Activated naive CD8-positive, alpha-beta T cell treated with anti-CD3 and anti-CD28 coated beads for 36 hours (primary cell): Measurements from ENCODE around the gene SETDB1. TPM values are rescaled to one million over a fixed set of nuclear protein-coding genes. Genes with fewer than 3 reads are reported as not detected.
A peak's percentile ranks its signal among the peaks of the same experiment; 100 is the strongest.

Source experiments
- DNase-seq: peaks from one replicate; pipeline ENCODE4 v3.0.0; 2021
- H3K27ac Mint-ChIP-seq: one replicate; pipeline ENCODE4 v1.8.0; 2022; ENCODE audit warnings: mild to moderate bottlenecking, moderate library complexity, mixed read lengths
- H3K27me3 Mint-ChIP-seq: one replicate; pipeline ENCODE4 v1.8.0; 2022; ENCODE audit warnings: mild to moderate bottlenecking, mixed read lengths
- H3K36me3 Mint-ChIP-seq: one replicate; pipeline ENCODE4 v1.8.0; 2021; ENCODE audit warnings: mild to moderate bottlenecking, mixed read lengths
- H3K4me1 Mint-ChIP-seq: one replicate; pipeline ENCODE4 v1.8.0; 2021; ENCODE audit warnings: mixed read lengths
- H3K4me3 Mint-ChIP-seq: one replicate; pipeline ENCODE4 v1.8.0; 2022; ENCODE audit warnings: mild to moderate bottlenecking, moderate library complexity, mixed read lengths
- H3K9me3 Mint-ChIP-seq: one replicate; pipeline ENCODE4 v1.8.0; 2022; ENCODE audit warnings: mixed read lengths
- total RNA-seq, 2 experiments: library from RNA; stranded (reverse); gene quantifications; one replicate each; pipeline ENCODE4 v1.2.3, GENCODE V29; 2021

The SETDB1 gene
- total RNA-seq, 2 experiments from 2014 or later = 40.4 to 51.1 TPM

DNA sequence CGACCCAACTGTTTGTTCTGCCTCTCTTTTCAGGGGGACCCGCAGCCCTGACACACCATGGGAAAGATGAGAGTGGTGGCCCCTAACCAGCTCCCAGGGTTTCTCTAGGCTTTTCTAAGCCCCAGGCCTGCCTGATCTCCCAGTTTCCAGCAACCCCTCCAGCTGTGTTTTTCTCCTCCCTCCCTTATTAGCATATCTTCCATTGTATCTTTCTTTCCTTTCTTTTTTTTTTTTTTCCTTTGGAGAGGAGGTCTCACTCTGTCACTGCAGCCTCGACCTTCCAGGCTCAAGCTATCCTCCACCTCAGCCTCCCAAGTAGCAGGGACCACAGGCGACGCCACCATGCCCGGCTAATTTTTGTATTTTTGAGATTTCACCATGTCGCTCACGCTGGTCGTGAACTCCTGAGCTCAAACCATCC, 50.2 kb downstream of the SETDB1 start:
- peaks cover 49% of the 10 kb centered on the region for H3K4me1 Mint-ChIP-seq
- no peak for DNase-seq
- peak overlapping the region; percentile 78 for H3K27ac Mint-ChIP-seq
- H3K36me3 Mint-ChIP-seq = peaks cover 18% of the 10 kb centered on the region
- no peaks in the 10 kb centered on the region for H3K27me3 Mint-ChIP-seq
- H3K4me3 Mint-ChIP-seq = peak overlapping the region; percentile 80
- H3K9me3 Mint-ChIP-seq = no peaks in the 10 kb centered on the region

DNA sequence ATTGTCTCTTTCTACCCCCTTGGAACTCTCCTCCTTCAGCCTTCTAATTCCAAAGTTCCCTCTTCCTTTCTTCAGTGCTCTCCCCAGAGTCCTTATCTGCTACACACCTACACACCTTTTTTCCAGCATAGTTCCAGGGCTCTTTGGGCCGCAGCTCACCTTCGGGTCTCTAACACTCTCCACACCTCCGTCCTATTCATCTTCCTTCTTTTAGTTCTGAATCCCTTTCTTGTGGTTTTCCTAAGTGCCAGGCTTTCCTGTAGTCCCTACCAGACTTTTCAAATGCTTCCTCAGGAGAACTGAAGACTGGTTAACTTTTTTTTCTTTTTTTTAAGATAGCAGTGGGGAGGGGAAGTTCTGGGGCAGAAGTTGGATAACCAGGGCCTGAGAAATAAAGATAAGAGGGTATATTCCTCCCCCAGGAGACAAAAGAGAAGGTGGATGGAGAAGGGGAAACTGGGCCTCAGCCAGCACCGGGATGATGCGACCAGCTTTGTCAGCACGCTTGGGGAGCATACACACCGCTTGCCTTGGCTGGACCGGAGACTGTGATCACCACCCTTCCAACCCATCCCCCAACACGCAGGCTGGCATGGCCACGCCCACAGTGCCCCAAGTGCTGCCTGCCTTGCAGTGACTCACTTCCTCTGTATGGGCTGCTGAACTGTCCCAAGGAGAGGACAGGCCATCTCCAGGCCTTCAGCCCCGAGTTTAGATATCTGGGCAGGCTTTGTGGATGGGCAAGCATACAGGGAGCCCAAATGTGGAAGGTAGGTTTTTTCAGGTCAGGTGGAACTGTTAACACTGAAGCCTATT, 50.9 kb downstream of the SETDB1 start:
- Mint-ChIP-seq H3K4me3 (peak overlapping the region; percentile 80), H3K27me3 (no peaks in the 10 kb centered on the region), H3K36me3 (peaks cover 15% of the 10 kb centered on the region), H3K27ac (peak overlapping the region; percentile 78), H3K9me3 (no peaks in the 10 kb centered on the region), H3K4me1 (peaks cover 42% of the 10 kb centered on the region)
- peak; percentile 70 for DNase-seq

DNA sequence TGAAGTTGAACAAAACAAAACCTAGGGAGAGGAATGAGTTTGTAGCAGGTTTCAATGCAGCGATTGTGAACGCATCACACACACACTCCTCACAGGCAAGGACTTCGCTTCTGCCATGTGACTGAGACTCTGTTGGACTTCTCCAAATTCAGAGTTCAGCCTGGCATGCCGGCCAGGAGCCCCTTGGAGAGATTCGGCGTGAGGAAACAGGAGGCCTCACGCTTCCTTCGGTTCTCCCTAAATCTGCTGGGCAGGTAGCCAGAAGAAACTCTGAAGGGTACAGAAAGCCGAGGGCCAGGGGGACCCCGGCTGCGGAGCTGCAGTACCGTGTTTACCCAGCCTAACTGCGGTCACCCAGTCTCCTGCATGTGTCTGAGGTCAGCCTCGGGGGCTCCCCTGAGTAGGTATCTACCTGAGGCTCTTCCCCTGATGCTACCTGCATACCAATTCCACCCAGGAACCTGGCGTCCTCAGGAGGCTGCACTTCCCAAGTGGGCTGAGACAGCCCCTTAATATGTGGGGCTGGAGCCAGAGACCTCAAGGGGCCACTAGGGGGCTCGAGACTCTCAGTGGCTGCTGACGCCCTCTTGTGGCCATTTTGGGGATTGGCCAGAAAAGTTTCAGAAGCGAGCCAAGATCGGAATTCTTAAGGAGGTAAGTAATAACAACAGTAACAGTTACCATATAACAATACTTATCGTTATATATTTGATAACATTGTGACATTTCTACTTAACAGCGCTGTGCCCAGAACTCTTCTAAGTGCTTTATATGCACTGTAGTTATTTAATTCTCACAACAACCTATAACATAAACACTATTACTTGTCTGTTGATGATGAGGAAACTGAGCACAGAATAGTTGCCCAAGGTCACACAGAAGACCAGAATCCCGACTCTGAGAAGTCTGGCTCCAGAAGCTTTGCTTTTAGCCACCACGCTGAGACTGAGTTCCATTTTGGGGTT, 53.2 kb downstream of the SETDB1 start:
- no peaks in the 10 kb centered on the region for H3K9me3 Mint-ChIP-seq
- peaks cover 30% of the 10 kb centered on the region for H3K4me1 Mint-ChIP-seq
- no peaks in the 10 kb centered on the region for H3K36me3 Mint-ChIP-seq
- no peaks in the 10 kb centered on the region for H3K27me3 Mint-ChIP-seq
- H3K27ac Mint-ChIP-seq = peak overlapping the region; percentile 68
- peak; percentile 84 for DNase-seq
- peak overlapping the region; percentile 50 for H3K4me3 Mint-ChIP-seq

DNA sequence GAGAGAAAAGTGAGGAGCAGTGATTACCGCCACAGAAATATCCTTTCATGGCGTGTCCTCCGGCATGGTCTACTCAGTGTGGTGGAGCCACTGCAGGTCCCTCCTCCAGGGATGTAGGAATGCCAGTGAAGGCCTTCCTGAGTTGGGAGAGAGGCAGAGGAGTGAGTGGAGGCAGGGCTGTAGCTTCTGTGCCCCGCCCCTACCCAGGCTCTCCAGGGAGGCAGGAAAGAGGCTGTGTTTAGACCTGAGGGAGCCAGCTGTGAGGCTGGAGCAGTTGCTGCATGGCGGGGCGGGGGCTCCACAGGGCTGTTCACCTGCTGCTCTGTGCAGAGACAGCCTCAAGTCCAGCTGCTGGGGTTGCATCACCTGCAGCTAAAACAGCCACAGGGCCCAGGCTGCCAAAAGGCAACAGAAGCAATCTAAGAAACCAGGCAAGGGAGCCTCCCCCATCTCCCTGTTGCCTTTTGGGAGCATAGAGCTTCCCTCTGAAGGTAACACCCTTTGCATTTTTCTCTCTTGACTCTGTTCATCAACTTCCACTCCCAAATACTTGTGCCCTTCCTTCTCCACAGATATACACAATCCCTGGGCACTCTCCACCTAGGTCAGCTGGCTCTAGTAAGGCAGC, 55.1 kb downstream of the SETDB1 start:
- no peaks in the 10 kb centered on the region for H3K36me3 Mint-ChIP-seq
- no peak overlapping the region for H3K4me3 Mint-ChIP-seq
- no peak overlapping the region for H3K27ac Mint-ChIP-seq
- no peak for DNase-seq
- peaks cover 21% of the 10 kb centered on the region for H3K4me1 Mint-ChIP-seq
- H3K9me3 Mint-ChIP-seq = no peaks in the 10 kb centered on the region
- no peaks in the 10 kb centered on the region for H3K27me3 Mint-ChIP-seq

DNA sequence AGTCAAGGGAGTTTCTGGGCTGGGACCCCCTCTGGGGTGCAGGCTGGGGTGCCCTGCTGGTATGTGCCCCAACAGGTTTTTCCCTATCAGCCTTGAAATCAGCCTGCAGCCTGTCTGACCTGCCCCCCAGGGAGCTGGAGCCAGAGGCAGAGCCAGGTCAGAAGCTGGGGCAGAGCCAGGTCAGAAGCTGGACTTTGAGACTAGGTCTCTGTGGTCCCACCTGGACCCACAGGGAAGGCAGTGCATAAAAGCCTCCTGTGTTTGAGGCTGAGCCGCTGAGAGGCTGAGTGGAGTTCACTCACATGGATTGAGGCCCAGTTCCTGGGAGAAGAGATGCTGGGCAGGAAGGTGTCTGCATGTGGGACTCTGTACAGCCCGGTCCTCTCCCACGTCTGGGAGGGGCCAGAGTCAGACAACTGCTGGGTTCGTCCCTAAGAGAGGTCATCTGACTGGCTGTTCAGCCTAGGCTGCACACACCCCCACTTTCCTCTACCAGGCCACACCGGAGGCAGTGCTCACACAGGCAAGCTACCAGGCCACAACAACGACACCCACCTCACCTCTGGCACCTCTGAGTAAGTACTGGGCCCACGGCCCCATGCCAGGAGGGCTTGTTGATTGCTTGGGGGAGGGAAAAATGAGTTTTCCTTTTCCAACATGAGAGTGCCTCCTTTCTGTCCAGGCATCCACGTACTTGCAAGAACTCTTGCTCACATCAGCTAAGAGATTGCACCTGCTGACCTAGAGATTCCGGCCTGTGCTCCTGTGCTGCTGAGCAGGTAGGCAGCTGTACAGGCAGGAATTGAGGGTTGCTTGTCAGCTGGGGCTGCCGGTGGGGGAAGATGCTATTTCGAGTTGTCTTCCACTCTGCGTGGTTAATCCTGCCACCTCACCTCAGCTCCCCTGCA, 55.9 kb downstream of the SETDB1 start, which contains the start of gene ANXA9:
ANXA9 (plus strand) TSS at position 488 of the 908 bp plus-strand sequence. CDS start 814 bp downstream, outside the sequence.
- no peaks in the 10 kb centered on the region for H3K36me3 Mint-ChIP-seq
- DNase-seq = no peak
- H3K4me3 Mint-ChIP-seq = no peak within 1 kb of the TSS
- no peaks in the 10 kb centered on the region for H3K27me3 Mint-ChIP-seq
- H3K27ac Mint-ChIP-seq = no peak within 1 kb of the TSS
- H3K4me1 Mint-ChIP-seq = peaks cover 13% of the 10 kb centered on the region
- H3K9me3 Mint-ChIP-seq = no peaks in the 10 kb centered on the region

DNA sequence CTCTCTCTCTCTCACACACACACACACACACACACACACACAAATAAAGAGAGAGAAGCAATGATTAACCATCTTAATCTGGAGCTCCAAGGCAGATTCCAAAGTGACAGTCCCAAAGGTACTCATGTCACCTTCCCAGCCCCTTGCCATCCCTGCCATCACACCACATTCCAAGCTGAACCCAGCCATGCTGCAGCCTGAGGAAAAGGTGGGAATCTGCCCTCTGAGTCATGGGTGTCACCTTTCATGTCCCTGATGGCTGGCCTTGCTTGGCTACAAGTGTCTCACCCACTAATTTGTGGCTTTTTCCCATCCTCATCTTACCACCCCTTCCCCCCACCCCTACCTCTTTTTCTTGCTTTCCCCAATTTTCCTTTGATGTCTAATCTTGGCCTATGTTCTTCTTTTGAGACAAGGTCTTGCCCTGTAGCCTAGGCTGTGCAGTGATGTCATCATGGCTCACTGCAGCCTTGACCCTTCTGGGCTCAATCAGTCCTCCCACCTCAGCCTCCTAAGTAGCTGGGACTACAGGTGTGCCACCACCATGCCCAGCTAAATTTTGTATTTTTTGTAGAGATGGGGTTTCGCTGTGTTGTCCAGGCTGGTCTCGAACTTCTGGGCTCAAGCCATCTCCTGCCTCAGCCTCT, 59.1 kb downstream of the SETDB1 start:
- no peak overlapping the region for H3K4me3 Mint-ChIP-seq
- H3K4me1 Mint-ChIP-seq = peaks cover 3% of the 10 kb centered on the region
- no peak for DNase-seq
- H3K27ac Mint-ChIP-seq = no peak overlapping the region
- no peaks in the 10 kb centered on the region for H3K36me3 Mint-ChIP-seq
- no peaks in the 10 kb centered on the region for H3K27me3 Mint-ChIP-seq
- H3K9me3 Mint-ChIP-seq = no peaks in the 10 kb centered on the region

DNA sequence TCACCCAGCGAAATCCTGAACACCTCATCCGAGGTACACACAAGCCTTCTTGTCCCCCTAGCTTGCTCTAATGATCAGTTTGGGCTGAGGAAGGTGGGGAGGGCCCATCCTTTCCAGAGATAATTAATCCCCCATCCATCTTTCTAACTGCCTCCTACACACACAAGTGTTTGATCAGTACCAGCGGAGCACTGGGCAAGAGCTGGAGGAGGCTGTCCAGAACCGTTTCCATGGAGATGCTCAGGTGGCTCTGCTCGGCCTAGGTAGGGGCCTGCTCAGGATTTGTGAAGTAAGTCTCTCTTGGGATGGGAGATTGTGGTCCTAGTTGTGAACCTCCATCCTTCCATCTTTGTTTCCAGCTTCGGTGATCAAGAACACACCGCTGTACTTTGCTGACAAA, 61.8 kb downstream of the SETDB1 start:
- Mint-ChIP-seq H3K4me1 (peaks cover 3% of the 10 kb centered on the region), H3K9me3 (no peaks in the 10 kb centered on the region), H3K4me3 (no peak overlapping the region), H3K27me3 (no peaks in the 10 kb centered on the region), H3K27ac (no peak overlapping the region), H3K36me3 (no peaks in the 10 kb centered on the region)
- DNase-seq = no peak

DNA sequence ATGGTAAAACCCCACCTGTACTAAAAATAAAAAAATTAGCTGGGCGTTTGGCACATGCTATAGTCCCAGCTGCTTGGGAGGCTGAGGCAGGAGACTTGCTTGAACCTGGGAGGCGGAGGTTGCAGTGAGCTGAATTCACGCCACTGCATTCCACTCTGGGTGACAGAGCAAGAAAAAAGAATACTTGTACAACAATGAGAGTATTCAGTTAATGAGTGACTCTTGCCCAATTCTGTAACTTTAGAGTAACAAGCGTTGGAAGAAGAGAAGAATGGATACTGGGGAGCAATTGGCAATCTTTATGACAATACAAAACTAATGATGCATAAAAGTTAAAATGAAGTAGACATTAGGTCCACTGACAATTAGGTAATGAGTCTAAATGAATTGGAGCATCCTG, 66.5 kb downstream of the SETDB1 start:
- DNase-seq = no peak
- H3K9me3 Mint-ChIP-seq = no peaks in the 10 kb centered on the region

DNA sequence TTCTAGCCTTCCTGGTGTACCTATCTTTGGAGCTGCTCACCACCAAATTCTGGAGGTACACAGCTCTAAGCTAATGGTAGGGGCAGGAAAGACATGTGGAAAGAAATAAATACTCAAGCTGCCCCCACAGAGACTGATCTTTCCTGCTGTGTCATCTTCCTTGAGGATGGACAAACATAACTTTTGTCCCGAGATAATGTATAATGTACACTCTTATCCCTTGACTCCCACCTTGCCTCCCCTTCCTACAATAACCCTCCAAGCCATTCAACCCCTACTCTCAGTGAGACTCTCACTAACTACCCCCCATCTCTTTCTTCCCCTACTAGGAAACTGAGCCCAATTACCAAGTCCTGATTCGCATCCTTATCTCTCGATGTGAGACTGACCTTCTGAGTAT, 68.1 kb downstream of the SETDB1 start:
- H3K27ac Mint-ChIP-seq = no peak overlapping the region
- no peaks in the 10 kb centered on the region for H3K36me3 Mint-ChIP-seq
- H3K9me3 Mint-ChIP-seq = no peaks in the 10 kb centered on the region
- H3K4me1 Mint-ChIP-seq = peaks cover 5% of the 10 kb centered on the region
- no peak overlapping the region for H3K4me3 Mint-ChIP-seq
- no peaks in the 10 kb centered on the region for H3K27me3 Mint-ChIP-seq
- DNase-seq = no peak

More for the DNA sequence above, 66.5 kb downstream of the SETDB1 start:
- no peak overlapping the region for H3K27ac Mint-ChIP-seq
- no peak overlapping the region for H3K4me3 Mint-ChIP-seq
- peaks cover 3% of the 10 kb centered on the region for H3K4me1 Mint-ChIP-seq
- H3K27me3 Mint-ChIP-seq = no peaks in the 10 kb centered on the region
- no peaks in the 10 kb centered on the region for H3K36me3 Mint-ChIP-seq

DNA sequence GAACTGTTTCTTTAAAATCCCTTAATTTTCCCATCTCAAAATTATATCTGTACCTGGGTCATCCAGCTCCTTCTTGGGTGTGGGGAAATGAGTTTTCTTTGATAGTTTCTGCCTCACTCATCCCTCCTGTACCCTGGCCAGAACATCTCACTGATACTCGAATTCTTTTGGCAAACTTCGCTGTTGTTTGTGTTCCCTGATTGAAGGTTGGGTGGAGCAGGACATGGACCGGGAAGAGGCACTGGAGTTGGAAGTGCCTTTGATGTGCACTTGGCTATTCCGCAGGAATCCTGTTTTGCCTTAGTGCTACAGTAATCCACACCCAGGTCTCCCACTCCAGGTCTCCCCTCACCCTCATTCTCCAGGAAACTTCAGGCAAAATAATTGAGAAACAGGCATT, 69.3 kb downstream of the SETDB1 start:
- Mint-ChIP-seq H3K9me3 (no peaks in the 10 kb centered on the region), H3K36me3 (peaks cover 3% of the 10 kb centered on the region), H3K27ac (no peak overlapping the region), H3K4me1 (peaks cover 11% of the 10 kb centered on the region), H3K27me3 (no peaks in the 10 kb centered on the region), H3K4me3 (no peak overlapping the region)
- DNase-seq = no peak

DNA sequence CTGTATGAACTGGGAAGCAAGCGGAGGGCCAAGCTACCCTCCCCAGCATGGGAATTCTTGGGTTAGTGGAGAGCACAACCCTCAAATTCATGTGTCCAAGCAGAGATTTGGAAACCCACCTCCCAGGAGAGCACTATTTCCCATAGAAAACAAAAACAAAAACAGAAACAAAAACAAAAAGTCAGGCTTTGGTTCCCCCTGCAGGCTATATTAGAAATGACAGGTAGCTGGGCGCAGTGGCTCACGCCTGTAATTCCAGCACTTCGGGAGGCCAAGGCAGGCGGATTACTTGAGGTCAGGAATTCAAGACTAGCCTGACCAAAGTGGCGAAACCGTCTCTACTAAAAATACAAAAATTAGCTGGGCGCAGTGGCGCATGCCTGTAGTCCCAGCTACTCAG, 69.7 kb downstream of the SETDB1 start:
- no peak overlapping the region for H3K27ac Mint-ChIP-seq
- no peaks in the 10 kb centered on the region for H3K27me3 Mint-ChIP-seq
- peaks cover 5% of the 10 kb centered on the region for H3K36me3 Mint-ChIP-seq
- DNase-seq = no peak
- no peaks in the 10 kb centered on the region for H3K9me3 Mint-ChIP-seq
- peaks cover 14% of the 10 kb centered on the region for H3K4me1 Mint-ChIP-seq
- no peak overlapping the region for H3K4me3 Mint-ChIP-seq

DNA sequence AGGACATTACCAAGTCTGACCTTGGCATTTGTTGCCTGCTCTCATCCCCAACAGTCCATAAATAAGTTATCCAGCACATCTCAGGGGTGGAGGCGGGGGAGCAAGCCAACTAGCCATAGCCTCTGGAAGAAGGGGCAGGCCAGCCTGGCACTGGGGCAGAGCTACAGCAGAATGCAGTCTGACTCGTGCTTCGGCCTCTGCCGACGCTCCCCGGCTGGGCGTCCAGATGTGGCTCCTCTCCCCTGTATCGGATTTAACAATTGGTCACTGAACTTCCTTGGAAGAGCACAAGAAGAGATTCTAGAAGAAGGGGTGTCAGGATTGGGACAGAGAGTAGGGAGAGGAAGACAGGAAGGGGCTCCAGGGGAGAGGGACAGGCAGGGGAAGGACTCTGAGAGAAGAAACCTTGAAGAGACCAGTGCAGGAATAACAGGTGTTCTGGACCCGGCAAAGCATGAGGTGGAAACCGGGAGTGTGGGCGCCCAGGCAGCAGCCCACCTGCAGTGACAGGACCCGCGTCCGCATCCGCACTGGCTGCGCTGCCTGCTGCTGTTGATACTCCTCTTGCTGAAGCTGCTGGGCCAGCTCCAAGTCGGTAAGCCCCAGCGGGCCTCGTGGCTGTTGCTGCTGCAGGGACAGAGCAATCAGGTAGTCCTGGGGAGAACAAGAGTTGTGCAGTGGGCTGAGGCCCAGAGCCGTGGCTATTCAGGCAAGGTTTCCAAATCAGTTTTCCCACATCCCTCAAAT, 71.1 kb downstream of the SETDB1 start:
- no peaks in the 10 kb centered on the region for H3K9me3 Mint-ChIP-seq
- no peak overlapping the region for H3K4me3 Mint-ChIP-seq
- peaks cover 20% of the 10 kb centered on the region for H3K4me1 Mint-ChIP-seq
- H3K27ac Mint-ChIP-seq = no peak overlapping the region
- no peaks in the 10 kb centered on the region for H3K27me3 Mint-ChIP-seq
- H3K36me3 Mint-ChIP-seq = peaks cover 5% of the 10 kb centered on the region
- no peak for DNase-seq

DNA sequence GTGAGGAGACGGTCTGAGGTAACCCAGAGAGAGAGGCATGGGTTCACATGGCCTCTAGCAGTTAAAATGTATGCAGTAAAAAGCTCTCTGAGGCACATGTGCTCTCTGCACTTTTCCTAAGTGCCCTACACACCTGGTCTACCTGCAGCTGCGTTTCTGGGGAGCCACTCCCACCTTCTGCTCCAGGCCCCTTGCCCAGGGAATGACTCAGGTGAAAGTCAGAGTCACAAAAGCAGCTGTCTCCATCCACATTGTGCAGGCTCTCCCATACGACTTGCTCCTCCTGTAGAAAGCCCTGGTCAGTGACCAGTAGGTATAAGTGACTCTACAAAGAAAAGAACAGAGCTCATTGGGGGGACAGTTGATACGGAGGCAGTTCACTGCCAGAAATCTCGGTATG, 71.8 kb downstream of the SETDB1 start:
- no peak overlapping the region for H3K27ac Mint-ChIP-seq
- H3K27me3 Mint-ChIP-seq = no peaks in the 10 kb centered on the region
- DNase-seq = no peak
- H3K4me3 Mint-ChIP-seq = no peak overlapping the region
- H3K9me3 Mint-ChIP-seq = no peaks in the 10 kb centered on the region
- H3K36me3 Mint-ChIP-seq = peaks cover 6% of the 10 kb centered on the region
- H3K4me1 Mint-ChIP-seq = peaks cover 27% of the 10 kb centered on the region
